GM21619 (cell line): ENCODE measurements around the gene PPARGC1A.

Experiments used
- ATAC-seq: cut with Tn5 transposase; IDR thresholded peaks from one replicate; pipeline ENCODE4 v1.9.1; 2021; ENCODE audit not compliant: unreplicated experiment

Gene PPARGC1A

GRCh38 chr4:23847158-23847557, 42.7 kb downstream of the PPARGC1A start:
- ATAC-seq, result no peak

GRCh38 chr4:23844961-23845360, 44.9 kb downstream of the PPARGC1A start:
- ATAC-seq, result no peak

GRCh38 chr4:23839279-23839678, 50.6 kb downstream of the PPARGC1A start:
- no peak for ATAC-seq

GRCh38 chr4:23838607-23839006, 51.2 kb downstream of the PPARGC1A start:
- no peak for ATAC-seq

GRCh38 chr4:23838131-23838530, 51.7 kb downstream of the PPARGC1A start:
- ATAC-seq, result no peak

- no peak for ATAC-seq
These were observed 52.5 kb downstream of the PPARGC1A start for GRCh38 chr4:23837371-23837770.

- ATAC-seq, result no peak
These were observed 53.9 kb downstream of the PPARGC1A start for GRCh38 chr4:23835774-23836478.

- no peak for ATAC-seq
These were observed 61.1 kb downstream of the PPARGC1A start for GRCh38 chr4:23828779-23829178.

GRCh38 chr4:23828020-23828715, 61.7 kb downstream of the PPARGC1A start:
- ATAC-seq, result no peak

GRCh38 chr4:23822181-23822580, 67.7 kb downstream of the PPARGC1A start:
- no peak for ATAC-seq

- no peak for ATAC-seq
These were observed 70.8 kb downstream of the PPARGC1A start for GRCh38 chr4:23819041-23819511.

- no peak for ATAC-seq
These were observed 71.6 kb downstream of the PPARGC1A start for GRCh38 chr4:23818097-23818885.

- no peak for ATAC-seq
These were observed 74.7 kb downstream of the PPARGC1A start for GRCh38 chr4:23814996-23815660.

GRCh38 chr4:23814587-23814986, 75.3 kb downstream of the PPARGC1A start:
- ATAC-seq, result no peak

- ATAC-seq, result no peak
These were observed 78.7 kb downstream of the PPARGC1A start for GRCh38 chr4:23811161-23811560.

- ATAC-seq, result no peak
These were observed 84.4 kb downstream of the PPARGC1A start for GRCh38 chr4:23805450-23805851.

- ATAC-seq, result no peak
These were observed 100.1 kb downstream of the PPARGC1A start for GRCh38 chr4:23789762-23790161.

- ATAC-seq, result no peak
These were observed 101.4 kb downstream of the PPARGC1A start for GRCh38 chr4:23788460-23788859.

GRCh38 chr4:23788027-23788426, 101.8 kb downstream of the PPARGC1A start:
- ATAC-seq, result no peak

- no peak for ATAC-seq
These were observed 106.9 kb downstream of the PPARGC1A start for GRCh38 chr4:23782778-23783437.

- ATAC-seq, result no peak
These were observed 110.0 kb downstream of the PPARGC1A start for GRCh38 chr4:23779839-23780238.
